Neural progenitor cell (in vitro differentiated cells): ENCODE results near the gene FAM229A. TPM values are rescaled to one million over a fixed set of nuclear protein-coding genes. Genes with fewer than 3 reads are reported as not detected.

ENCODE experiments used
- DNase-seq: peaks from one replicate; pipeline ENCODE4 v3.0.0-alpha.2; 2016; ENCODE audit warnings: low spot score
- H2AFZ ChIP-seq: fragments of 200-600 bp; sonication (generic); replicated peaks from 2 replicates; pipeline ENCODE4 v1.6.1; 2016; ENCODE audit warnings: antibody characterized with exemption
- H3F3A ChIP-seq: fragments of 200-600 bp; sonication (generic); 2 replicates; pipeline ENCODE4 v1.6.1; 2016; ENCODE audit warnings: antibody characterized with exemption, low read depth
- H3K27ac ChIP-seq: fragments of 200-600 bp; sonication (generic); 2 replicates; pipeline ENCODE4 v1.5.1; 2016; ENCODE audit warnings: mild to moderate bottlenecking
- H3K27me3 ChIP-seq: fragments of 200-600 bp; sonication (generic); 2 replicates; pipeline ENCODE4 v1.6.1; 2016; ENCODE audit warnings: mild to moderate bottlenecking, moderate library complexity
- H3K36me3 ChIP-seq: fragments of 200-600 bp; sonication (generic); 2 replicates; pipeline ENCODE4 v1.5.1; 2016
- H3K4me1 ChIP-seq: fragments of 200-600 bp; sonication (generic); 2 replicates; pipeline ENCODE4 v1.6.1; 2016; ENCODE audit warnings: mixed run types
- H3K4me2 ChIP-seq: fragments of 200-600 bp; sonication (generic); 2 replicates; pipeline ENCODE4 v1.6.1; 2016
- H3K4me3 ChIP-seq: fragments of 200-600 bp; sonication (generic); 2 replicates; pipeline ENCODE4 v1.5.1; 2016
- H3K79me2 ChIP-seq: fragments of 200-600 bp; sonication (generic); 2 replicates; pipeline ENCODE4 v1.6.1; 2016; ENCODE audit warnings: low read depth
- H3K9ac ChIP-seq: fragments of 200-600 bp; sonication (generic); 2 replicates; pipeline ENCODE4 v1.6.1; 2016
- H3K9me3 ChIP-seq: fragments of 200-600 bp; sonication (generic); 2 replicates; pipeline ENCODE4 v1.5.1; 2016; ENCODE audit warnings: low read depth
- H4K20me1 ChIP-seq: fragments of 200-600 bp; sonication (generic); 2 replicates; pipeline ENCODE4 v1.6.1; 2016; ENCODE audit warnings: low read depth
- H3K27ac Mint-ChIP-seq: 3 replicates; pipeline ENCODE4 v1.8.0; 2021; ENCODE audit warnings: mixed read lengths
- H3K27me3 Mint-ChIP-seq: 2 replicates; pipeline ENCODE4 v1.8.0; 2022; ENCODE audit warnings: low read depth, mild to moderate bottlenecking, inconsistent platforms, moderate library complexity, mixed read lengths; ENCODE audit not compliant: insufficient read depth
- H3K36me3 Mint-ChIP-seq: 3 replicates; pipeline ENCODE4 v1.8.0; 2021; ENCODE audit warnings: mixed read lengths
- H3K4me1 Mint-ChIP-seq: 3 replicates; pipeline ENCODE4 v1.8.0; 2021; ENCODE audit warnings: mixed read lengths
- H3K4me3 Mint-ChIP-seq: 3 replicates; pipeline ENCODE4 v1.8.0; 2021; ENCODE audit warnings: mild to moderate bottlenecking, moderate library complexity, mixed read lengths
- H3K9me3 Mint-ChIP-seq: 3 replicates; pipeline ENCODE4 v1.8.0; 2020; ENCODE audit warnings: mixed read lengths
- EZH2 ChIP-seq: fragments of 200-600 bp; sonication (generic); IDR thresholded peaks from 2 replicates; pipeline ENCODE4 v1.6.1; 2017; ENCODE audit warnings: antibody characterized with exemption, mild to moderate bottlenecking, moderate library complexity
- EZH2phosphoT487 ChIP-seq: fragments of 200-600 bp; sonication (generic); IDR thresholded peaks from 2 replicates; pipeline ENCODE4 v1.6.1; 2017; ENCODE audit warnings: antibody characterized with exemption
- total RNA-seq: library from RNA; depleted of rRNA; stranded (reverse); fragments of >200 nt; gene quantifications from 2 replicates; pipeline ENCODE4 v1.2.3, GENCODE V29; 2015; ENCODE audit warnings: low replicate concordance
- TF ChIP-seq, protein P1 (sequence below): fragments of 200-600 bp; sonication (generic); IDR thresholded peaks from 2 replicates; pipeline ENCODE4 v1.5.1; 2017; ENCODE audit warnings: antibody characterized with exemption, mild to moderate bottlenecking

The FAM229A gene
- total RNA-seq, 1 donor from 2014 or later = 3.8 TPM

DNA sequence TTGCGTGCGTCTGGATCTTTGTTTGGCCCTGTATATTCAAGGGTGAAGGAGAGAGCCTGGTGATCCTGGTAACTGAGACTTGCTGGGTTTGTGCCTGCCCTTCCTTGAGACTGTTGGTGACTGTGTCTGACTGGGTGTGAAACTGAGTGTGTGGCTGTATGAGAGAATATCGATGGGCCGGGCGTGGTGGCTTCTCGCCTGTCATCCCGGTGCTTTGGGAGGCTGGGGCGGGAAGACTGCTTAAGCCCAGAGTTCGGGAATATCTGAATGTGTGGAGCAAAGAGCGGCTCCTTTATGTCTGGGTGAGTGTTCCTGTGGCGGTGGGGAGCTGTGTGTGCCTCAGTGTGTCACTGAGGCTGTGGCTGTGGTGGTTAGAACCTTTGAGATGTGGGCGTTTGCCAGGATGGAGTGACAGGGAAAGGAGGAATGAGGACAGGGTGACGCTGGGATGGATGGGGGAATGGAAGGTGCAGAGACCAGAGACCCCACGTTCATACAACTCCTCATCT lies 23.6 kb downstream of the FAM229A start:
- Mint-ChIP-seq H3K4me1 (peaks cover 30% of the 10 kb centered on the region), H3K27ac (peak overlapping the region; percentile 61), H3K4me3 (peak overlapping the region; percentile 44), H3K27me3 (peaks cover 14% of the 10 kb centered on the region), H3K9me3 (no peaks in the 10 kb centered on the region), H3K36me3 (peaks cover 11% of the 10 kb centered on the region)
- H3F3A ChIP-seq = peaks cover 29% of the 10 kb centered on the region
- H3K4me3 ChIP-seq = no peak overlapping the region
- H3K36me3 ChIP-seq = peaks cover under 1% of the 10 kb centered on the region
- no peak for DNase-seq
- H3K79me2 ChIP-seq = peaks cover 23% of the 10 kb centered on the region
- TF ChIP-seq, protein P1, sequence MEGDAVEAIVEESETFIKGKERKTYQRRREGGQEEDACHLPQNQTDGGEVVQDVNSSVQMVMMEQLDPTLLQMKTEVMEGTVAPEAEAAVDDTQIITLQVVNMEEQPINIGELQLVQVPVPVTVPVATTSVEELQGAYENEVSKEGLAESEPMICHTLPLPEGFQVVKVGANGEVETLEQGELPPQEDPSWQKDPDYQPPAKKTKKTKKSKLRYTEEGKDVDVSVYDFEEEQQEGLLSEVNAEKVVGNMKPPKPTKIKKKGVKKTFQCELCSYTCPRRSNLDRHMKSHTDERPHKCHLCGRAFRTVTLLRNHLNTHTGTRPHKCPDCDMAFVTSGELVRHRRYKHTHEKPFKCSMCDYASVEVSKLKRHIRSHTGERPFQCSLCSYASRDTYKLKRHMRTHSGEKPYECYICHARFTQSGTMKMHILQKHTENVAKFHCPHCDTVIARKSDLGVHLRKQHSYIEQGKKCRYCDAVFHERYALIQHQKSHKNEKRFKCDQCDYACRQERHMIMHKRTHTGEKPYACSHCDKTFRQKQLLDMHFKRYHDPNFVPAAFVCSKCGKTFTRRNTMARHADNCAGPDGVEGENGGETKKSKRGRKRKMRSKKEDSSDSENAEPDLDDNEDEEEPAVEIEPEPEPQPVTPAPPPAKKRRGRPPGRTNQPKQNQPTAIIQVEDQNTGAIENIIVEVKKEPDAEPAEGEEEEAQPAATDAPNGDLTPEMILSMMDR = no peak
- no peak for TF ChIP-seq EZH2
- TF ChIP-seq EZH2phosphoT487 = no peak
- H3K27me3 ChIP-seq = peaks cover 7% of the 10 kb centered on the region
- no peak overlapping the region for H2AFZ ChIP-seq
- peaks cover 34% of the 10 kb centered on the region for H3K4me1 ChIP-seq
- H3K27ac ChIP-seq = no peak overlapping the region
- H3K9ac ChIP-seq = no peak overlapping the region
- H4K20me1 ChIP-seq = peaks cover 21% of the 10 kb centered on the region
- peak overlapping the region; percentile 42 for H3K4me2 ChIP-seq
- H3K9me3 ChIP-seq = no peaks in the 10 kb centered on the region

- Mint-ChIP-seq H3K4me3 (peak overlapping the region; percentile 66), H3K27me3 (peaks cover 17% of the 10 kb centered on the region)
- no peak overlapping the region for H3K9ac ChIP-seq
These were observed 24.2 kb downstream of the FAM229A start for GRCh38 chr1:32337855-32338636.

DNA sequence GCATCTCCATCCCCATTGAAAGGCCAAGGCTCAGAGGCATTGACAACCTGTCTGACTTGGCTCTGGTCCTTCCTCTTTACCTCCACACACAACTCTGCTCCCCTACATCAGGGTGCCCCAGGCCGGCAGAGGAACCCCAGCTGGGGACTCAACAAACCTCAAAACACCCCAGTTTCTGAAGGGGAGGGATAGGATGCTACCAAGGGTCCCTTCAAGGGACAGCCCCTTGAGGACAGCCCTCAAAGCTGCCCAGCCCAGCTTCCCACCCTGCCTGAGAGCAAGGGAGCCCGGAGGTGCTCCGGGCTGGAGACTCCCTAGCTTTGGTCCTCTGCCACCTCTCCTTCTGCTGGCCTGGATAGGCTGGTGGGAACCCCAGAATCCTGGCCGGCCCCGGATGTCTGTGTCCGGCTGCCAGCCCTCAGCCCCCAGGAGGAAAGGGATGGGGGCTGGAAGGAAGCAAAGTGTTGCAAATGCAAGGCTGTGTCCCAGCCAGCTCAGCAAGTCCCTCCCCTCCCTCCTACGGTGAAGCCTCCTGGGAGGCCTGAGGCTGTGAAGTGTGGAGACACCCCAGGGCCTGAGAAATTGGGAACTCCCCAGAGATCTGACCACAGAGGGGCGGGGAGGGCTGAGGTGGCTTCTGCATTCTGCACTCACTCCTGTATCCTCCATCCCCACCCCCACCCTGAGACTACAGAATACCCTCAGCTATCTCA lies 25.2 kb downstream of the FAM229A start:
- Histone ChIP-seq H4K20me1 (peaks cover 37% of the 10 kb centered on the region), H3K36me3 (peaks cover 6% of the 10 kb centered on the region), H3K4me2 (no peak overlapping the region), H3K27ac (no peak overlapping the region), H3K9me3 (no peaks in the 10 kb centered on the region), H3K4me3 (no peak overlapping the region), H3K9ac (no peak overlapping the region), H3K4me1 (peaks cover 36% of the 10 kb centered on the region), H2AFZ (no peak overlapping the region), H3K27me3 (peaks cover 7% of the 10 kb centered on the region), H3F3A (peaks cover 45% of the 10 kb centered on the region), H3K79me2 (peaks cover 35% of the 10 kb centered on the region)
- H3K4me1 Mint-ChIP-seq = peaks cover 37% of the 10 kb centered on the region
- DNase-seq = no peak
- H3K27me3 Mint-ChIP-seq = peaks cover 17% of the 10 kb centered on the region
- H3K27ac Mint-ChIP-seq = no peak overlapping the region
- no peaks in the 10 kb centered on the region for H3K9me3 Mint-ChIP-seq
- H3K36me3 Mint-ChIP-seq = peaks cover 18% of the 10 kb centered on the region
- peak overlapping the region; percentile 84 for H3K4me3 Mint-ChIP-seq
- TF ChIP-seq EZH2 (no peak), EZH2phosphoT487 (no peak)
- TF ChIP-seq, protein P1 = no peak

More at GRCh38 chr1:32337855-32338636, 24.2 kb downstream of the FAM229A start:
- Histone ChIP-seq H3K36me3 (peaks cover 6% of the 10 kb centered on the region), H3K27me3 (peaks cover 7% of the 10 kb centered on the region), H3K4me3 (no peak overlapping the region), H2AFZ (no peak overlapping the region), H3K4me1 (peaks cover 36% of the 10 kb centered on the region), H3K27ac (no peak overlapping the region), H4K20me1 (peaks cover 28% of the 10 kb centered on the region), H3K4me2 (peak overlapping the region; percentile 42), H3K79me2 (peaks cover 30% of the 10 kb centered on the region), H3K9me3 (no peaks in the 10 kb centered on the region), H3F3A (peaks cover 36% of the 10 kb centered on the region)
- H3K36me3 Mint-ChIP-seq = peaks cover 14% of the 10 kb centered on the region
- peak overlapping the region; percentile 61 for H3K27ac Mint-ChIP-seq
- peaks cover 34% of the 10 kb centered on the region for H3K4me1 Mint-ChIP-seq
- H3K9me3 Mint-ChIP-seq = no peaks in the 10 kb centered on the region
- DNase-seq = peak; percentile 57
- TF ChIP-seq EZH2 (no peak), EZH2phosphoT487 (no peak)
- TF ChIP-seq, protein P1 = no peak
